ENCODE results near the gene KCNAB2. TPM values are rescaled to one million over a fixed set of nuclear protein-coding genes. Genes with fewer than 3 reads are reported as not detected.
"Not testable (repeated sequence)": the region's sequence is repeated elsewhere in the genome, so short reads cannot be mapped to it uniquely, and the experiment has no call there.

KCNAB2 gene
- total RNA-seq, 6 experiments from 2014 or later, result 8.0 to 12.6 (median 10.7) TPM

DNA sequence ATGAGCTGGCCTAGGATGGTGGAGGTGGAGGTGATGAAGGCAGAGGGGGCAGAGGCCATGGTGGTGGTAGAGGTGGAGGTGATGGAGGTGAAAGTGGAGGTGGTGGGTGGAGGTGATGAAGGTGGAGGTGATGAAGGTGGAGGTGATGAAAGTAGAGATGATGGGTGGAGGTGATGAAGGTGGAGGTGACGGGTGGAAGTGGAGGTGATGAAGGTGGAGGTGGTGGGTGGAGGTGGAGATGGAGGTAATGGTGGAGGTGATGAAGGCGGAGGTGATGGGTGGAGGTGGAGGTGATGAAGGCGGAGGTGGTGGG, 33.8 kb upstream of the KCNAB2 start:
- no peaks in the 10 kb centered on the region for H3K36me3 Mint-ChIP-seq (ENCODE audit: low read depth)
- no peak overlapping the region for H3K27ac Mint-ChIP-seq
- peaks cover 16% of the 10 kb centered on the region for H3K4me1 Mint-ChIP-seq (ENCODE audit: low read depth)
- no peak for DNase-seq
- H3K4me3 Mint-ChIP-seq, result no peak overlapping the region
- peaks cover 2% of the 10 kb centered on the region; the same call in 1 of the 2 replicates for H3K27me3 Mint-ChIP-seq (ENCODE audit: insufficient read depth)
- no peaks in the 10 kb centered on the region for H3K9me3 Mint-ChIP-seq
- TF ChIP-seq CTCF (IDR thresholded peaks at IDR 0.05), result no peak

- H3K9me3 Mint-ChIP-seq, result no peaks in the 10 kb centered on the region
- H3K4me3 Mint-ChIP-seq, result no peak overlapping the region
- no peak overlapping the region for H3K27ac Mint-ChIP-seq
- TF ChIP-seq CTCF (IDR thresholded peaks at IDR 0.05), result no peak
- H3K36me3 Mint-ChIP-seq (ENCODE audit: low read depth), result no peaks in the 10 kb centered on the region
- peaks cover 2% of the 10 kb centered on the region; the same call in 1 of the 2 replicates for H3K27me3 Mint-ChIP-seq (ENCODE audit: insufficient read depth)
- no peak for DNase-seq
- peaks cover 8% of the 10 kb centered on the region for H3K4me1 Mint-ChIP-seq (ENCODE audit: low read depth)
These were observed 33.0 kb upstream of the KCNAB2 start for GRCh38 chr1:6012529-6013318.

GRCh38 chr1:6013491-6013890, 32.2 kb upstream of the KCNAB2 start:
- Mint-ChIP-seq H3K9me3 (no peaks in the 10 kb centered on the region), H3K27me3 (ENCODE audit: insufficient read depth) (peaks cover 2% of the 10 kb centered on the region; the same call in 1 of the 2 replicates), H3K4me1 (ENCODE audit: low read depth) (peaks cover 8% of the 10 kb centered on the region), H3K36me3 (ENCODE audit: low read depth) (no peaks in the 10 kb centered on the region), H3K27ac (no peak overlapping the region), H3K4me3 (no peak overlapping the region)
- no peak for DNase-seq
- TF ChIP-seq CTCF (IDR thresholded peaks at IDR 0.05), result no peak

DNA sequence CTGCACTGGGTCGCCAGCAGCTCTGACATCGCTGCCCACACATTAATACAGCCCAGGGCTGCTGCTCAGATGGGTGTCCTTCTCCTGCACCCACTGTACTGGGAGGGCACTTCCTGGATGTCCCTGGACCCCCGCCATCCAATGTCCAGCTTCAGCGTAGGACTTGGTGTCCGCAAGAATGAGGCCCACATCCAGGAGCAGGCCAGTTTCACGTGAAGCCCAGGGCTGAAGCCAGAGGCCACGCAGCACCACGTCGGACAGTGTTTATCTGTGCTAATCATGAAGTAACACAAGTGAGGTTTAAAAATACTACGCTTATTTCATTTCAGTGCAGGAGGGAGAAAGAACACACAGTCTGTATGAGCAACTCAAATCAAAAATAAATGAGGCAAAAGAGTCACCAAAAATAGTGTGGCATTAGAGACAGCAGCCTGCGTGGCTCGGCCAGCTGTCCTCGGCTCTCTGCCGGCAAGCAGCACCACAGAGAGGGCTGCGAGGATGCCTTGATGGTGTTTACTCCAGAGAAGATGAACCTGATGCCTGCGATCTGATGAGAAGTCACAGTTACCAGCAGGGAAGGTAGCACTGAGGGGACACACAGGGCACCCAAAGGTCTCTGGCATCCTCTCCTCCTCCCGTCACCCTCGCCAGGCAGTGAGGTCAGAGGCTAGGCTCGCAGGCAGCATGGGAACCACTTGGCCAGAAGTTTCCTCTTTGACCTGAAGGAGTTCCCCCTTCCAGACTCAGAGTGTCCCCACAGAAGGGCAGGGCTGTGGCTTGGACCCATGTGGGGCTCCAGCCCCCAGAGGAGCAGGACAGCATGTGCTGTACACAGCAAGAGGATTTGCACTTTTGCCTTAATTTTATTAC, 31.3 kb upstream of the KCNAB2 start:
- peaks cover 2% of the 10 kb centered on the region; the same call in 1 of the 2 replicates for H3K27me3 Mint-ChIP-seq (ENCODE audit: insufficient read depth)
- no peak overlapping the region for H3K4me3 Mint-ChIP-seq
- H3K4me1 Mint-ChIP-seq (ENCODE audit: low read depth), result peaks cover 8% of the 10 kb centered on the region
- H3K9me3 Mint-ChIP-seq, result no peaks in the 10 kb centered on the region
- no peak for DNase-seq
- no peaks in the 10 kb centered on the region for H3K36me3 Mint-ChIP-seq (ENCODE audit: low read depth)
- no peak overlapping the region for H3K27ac Mint-ChIP-seq
- no peak for TF ChIP-seq CTCF (IDR thresholded peaks at IDR 0.05)

GRCh38 chr1:6016191-6016865, 29.4 kb upstream of the KCNAB2 start:
- peaks cover 2% of the 10 kb centered on the region for H3K27me3 Mint-ChIP-seq (ENCODE audit: insufficient read depth)

DNA sequence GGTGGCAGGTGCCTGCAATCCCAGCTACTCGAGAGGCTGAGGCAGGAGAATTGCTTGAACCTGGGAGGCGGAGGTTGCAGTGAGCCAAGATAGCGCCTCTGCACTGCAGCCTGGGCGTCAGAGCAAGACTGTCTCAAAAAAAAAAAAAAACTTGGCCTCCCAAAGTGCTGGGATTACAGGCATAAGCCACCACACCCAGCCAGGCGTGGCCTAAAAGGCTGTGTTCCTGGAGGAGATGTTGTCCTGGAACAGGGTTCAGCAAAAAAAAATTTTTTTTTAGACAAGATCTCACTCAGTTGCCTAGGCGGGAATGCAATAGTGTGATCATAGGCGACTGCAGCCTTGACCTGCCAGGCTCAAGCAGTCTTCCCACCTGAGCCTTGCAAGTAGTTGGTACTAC, 28.0 kb upstream of the KCNAB2 start:
- not testable (repeated sequence) for H3K36me3 Mint-ChIP-seq (ENCODE audit: low read depth); H3K27me3 Mint-ChIP-seq (ENCODE audit: insufficient read depth); H3K4me3 Mint-ChIP-seq; DNase-seq; H3K4me1 Mint-ChIP-seq (ENCODE audit: low read depth); H3K9me3 Mint-ChIP-seq; H3K27ac Mint-ChIP-seq

More at GRCh38 chr1:6016191-6016865, 29.4 kb upstream of the KCNAB2 start:
- Mint-ChIP-seq H3K36me3 (ENCODE audit: low read depth) (no peaks in the 10 kb centered on the region), H3K4me1 (ENCODE audit: low read depth) (peaks cover 8% of the 10 kb centered on the region), H3K27ac (no peak overlapping the region), H3K4me3 (no peak overlapping the region), H3K9me3 (no peaks in the 10 kb centered on the region)
- DNase-seq, result peak; percentile 45
- TF ChIP-seq CTCF (IDR thresholded peaks at IDR 0.05), result no peak
